HepG2 (cell line): ENCODE measurements around the gene ASXL1. TPM values are rescaled to one million over a fixed set of nuclear protein-coding genes. Genes with fewer than 3 reads are reported as not detected.
A peak's percentile ranks its signal among the peaks of the same experiment; 100 is the strongest.

Experiments
- BCL3 ChIP-seq: sonication (generic); formaldehyde crosslinking; IDR thresholded peaks from 2 replicates; pipeline ENCODE4 v1.5.1; 2020; ENCODE audit warnings: mild to moderate bottlenecking, missing genetic modification reagents, moderate library complexity
- ELF3 ChIP-seq: IDR thresholded peaks from 2 replicates; pipeline ENCODE4 v1.6.1; 2016; ENCODE audit warnings: missing genetic modification reagents, missing compliant biosample characterization
- GLMP ChIP-seq: sonication (generic); formaldehyde crosslinking; IDR thresholded peaks from 2 replicates; pipeline ENCODE4 v1.9.0; 2021; ENCODE audit warnings: missing genetic modification reagents, mild to moderate bottlenecking, borderline replicate concordance
- GPBP1L1 ChIP-seq: sonication (generic); formaldehyde crosslinking; IDR thresholded peaks from 2 replicates; pipeline ENCODE4 v1.5.0; 2020; ENCODE audit warnings: mild to moderate bottlenecking, missing genetic modification reagents
- MIER2 ChIP-seq: IDR thresholded peaks from 2 replicates; pipeline ENCODE4 v1.6.1; 2016; ENCODE audit warnings: missing biosample characterization, missing genetic modification reagents
- MIER3 ChIP-seq: IDR thresholded peaks from 2 replicates; pipeline ENCODE4 v1.6.1; 2016; ENCODE audit warnings: missing compliant biosample characterization, borderline replicate concordance
- MNT ChIP-seq: fragments of 450-650 bp; IDR thresholded peaks from 2 replicates; pipeline ENCODE4 v1.6.1; 2016
- PPARG ChIP-seq: conservative IDR thresholded peaks from 2 replicates; pipeline ENCODE4 v1.6.1; 2016; ENCODE audit warnings: missing biosample characterization, missing genetic modification reagents
- RFXAP ChIP-seq: sonication (generic); formaldehyde crosslinking; IDR thresholded peaks from 2 replicates; pipeline ENCODE4 v1.4.0; 2020; ENCODE audit warnings: missing genetic modification reagents, borderline replicate concordance
- SNRNP70 ChIP-seq: fragments of 200-400 bp; formaldehyde crosslinking; IDR thresholded peaks from 2 replicates; pipeline ENCODE4 v1.6.1; 2017; ENCODE audit warnings: mild to moderate bottlenecking, low read depth, low read length, moderate library complexity
- ZBTB33 ChIP-seq: sonication (generic); formaldehyde crosslinking; IDR thresholded peaks from 2 replicates; pipeline ENCODE4 v1.4.0; 2020; ENCODE audit warnings: missing genetic modification reagents
- ZHX2 ChIP-seq, 2 experiments: sonication (generic) in 1 of 2; formaldehyde crosslinking in 1 of 2; IDR thresholded peaks; 2 replicates each; pipeline versions ENCODE4 v1.6.1 to v1.9.0; 2014 to 2022; ENCODE audit warnings: antibody characterized with exemption in 1 of 2, borderline replicate concordance in 1 of 2, inconsistent platforms in 1 of 2, low read depth in 1 of 2, missing genetic modification reagents in 1 of 2
- ZNF136 ChIP-seq: sonication (generic); formaldehyde crosslinking; IDR thresholded peaks from 2 replicates; pipeline ENCODE4 v1.8.1; 2022; ENCODE audit warnings: low read depth, mild to moderate bottlenecking, moderate library complexity, missing genetic modification reagents
- ZZZ3 ChIP-seq: sonication (generic); formaldehyde crosslinking; IDR thresholded peaks from 2 replicates; pipeline ENCODE4 v1.4.0; 2020; ENCODE audit warnings: missing genetic modification reagents, mild to moderate bottlenecking, borderline replicate concordance
- polyA plus RNA-seq, 8 experiments: library from polyadenylated mRNA; depleted of rRNA in 3 of 8; stranded (reverse) in 7 of 8; unstranded in 1 of 8; fragments of >200 nt; fragmentation: Illumina TruSeq in 4 of 8; extraction: Trizol in 4 of 8; gene quantifications; 2 replicates each; pipeline versions ENCODE4 v1.2.1 to v1.2.3, GENCODE V29; 2011 to 2016; ENCODE audit warnings: low read depth in 4 of 8, missing spikeins in 1 of 8, mixed read lengths in 1 of 8; ENCODE audit not compliant: insufficient read depth in 1 of 8
- total RNA-seq, 5 experiments: library from RNA; depleted of rRNA; stranded (reverse); fragments of >200 nt; fragmentation: Illumina TruSeq; extraction: Trizol; gene quantifications; 2 replicates each; pipeline ENCODE4 v1.2.3, GENCODE V29; 2016; ENCODE audit warnings: low read depth in 1 of 5

ASXL1 gene
- total and polyA plus RNA-seq, 2 of the 13 experiments (the other 11 are each of a cell fraction or from before 2014, with no cell fraction given): 62.1 to 74.8 TPM

- TF ChIP-seq ELF3 (CRISPR knock-in tag) (no peak; the same call in 1 of the 2 replicates), ZNF136 (CRISPR knock-in tag) (peak; percentile 51; the same call in 1 of the 2 replicates), ZHX2 (IDR thresholded peaks at IDR 0.05; ENCODE audit: low read depth) (no peak), ZHX2 (CRISPR knock-in tag; IDR thresholded peaks at IDR 0.05; ENCODE audit: borderline replicate concordance) (no peak), ZZZ3 (CRISPR knock-in tag) (no peak), PPARG (CRISPR knock-in tag) (0 out of 2 replicates have a peak, but pooled peaks have one; percentile 11), GLMP (CRISPR knock-in tag) (no peak), MNT (no peak), ZBTB33 (no peak), MIER2 (no peak), SNRNP70 (no peak), RFXAP (CRISPR knock-in tag) (no peak), MIER3 (CRISPR knock-in tag) (peak; percentile 30; the same call in 1 of the 2 replicates), BCL3 (CRISPR knock-in tag) (no peak), GPBP1L1 (CRISPR knock-in tag) (no peak)
These were observed 13.2 kb upstream of the ASXL1 start (continued) for GRCh38 chr20:32344835-32345506.
